MCF 10A (cell line): ENCODE measurements around the gene IGF2BP3. TPM values are rescaled to one million over a fixed set of nuclear protein-coding genes. Genes with fewer than 3 reads are reported as not detected.

Source experiments
- BruUV-seq: library from RNA; stranded (reverse); fragments of 400-500 nt; replicated peaks from 2 replicates; lab custom pipeline; 2021; lab: Mats Ljungman, UMichigan
- CTCF ChIA-PET: fragments of 300-600 bp; sonication (Branson Sonifier 250); formaldehyde crosslinking; extraction: SDS; loops from one replicate; lab custom pipeline; 2021; ENCODE audit warnings: antibody characterized with exemption, inconsistent platforms; lab: Yijun Ruan, JAX
- POLR2A ChIA-PET: fragments of 300-600, 350-650 bp; sonication (Branson Sonifier 250); formaldehyde crosslinking; extraction: SDS; loops from one replicate; lab custom pipeline; 2020; ENCODE audit warnings: antibody characterized with exemption, inconsistent platforms; lab: Yijun Ruan, JAX
- DNase-seq: peaks from one replicate; pipeline ENCODE4 v3.0.0-alpha.2; 2018; ENCODE audit not compliant: unreplicated experiment
- H3K27ac Mint-ChIP-seq: one replicate; pipeline ENCODE4 v1.8.0; 2022; ENCODE audit warnings: mild to moderate bottlenecking, low read depth, mixed read lengths; ENCODE audit not compliant: unreplicated experiment
- H3K27me3 Mint-ChIP-seq: one replicate; pipeline ENCODE4 v1.8.0; 2022; ENCODE audit warnings: mixed read lengths; ENCODE audit not compliant: insufficient read depth, unreplicated experiment
- H3K36me3 Mint-ChIP-seq: one replicate; pipeline ENCODE4 v1.8.0; 2022; ENCODE audit warnings: mild to moderate bottlenecking, moderate library complexity, mixed read lengths; ENCODE audit not compliant: insufficient read depth, unreplicated experiment
- H3K4me1 Mint-ChIP-seq: one replicate; pipeline ENCODE4 v1.8.0; 2022; ENCODE audit warnings: mixed read lengths; ENCODE audit not compliant: insufficient read depth, unreplicated experiment
- H3K4me3 Mint-ChIP-seq: one replicate; pipeline ENCODE4 v1.8.0; 2022; ENCODE audit warnings: mild to moderate bottlenecking, moderate library complexity, mixed read lengths; ENCODE audit not compliant: unreplicated experiment
- H3K9me3 Mint-ChIP-seq: one replicate; pipeline ENCODE4 v1.8.0; 2022; ENCODE audit warnings: mixed read lengths; ENCODE audit not compliant: unreplicated experiment
- CTCF ChIP-seq: fragments of 200-600 bp; IDR thresholded peaks from one replicate; pipeline ENCODE4 v1.8.0; 2022; ENCODE audit warnings: antibody characterized with exemption, mild to moderate bottlenecking; ENCODE audit not compliant: unreplicated experiment
- intact Hi-C: fragments of 100-400 bp; cut with micrococcal nuclease; formaldehyde crosslinking; loops from 2 replicates; pipeline ENCODE4 v1.14.1; 2022
- total RNA-seq: library from RNA; stranded (reverse); gene quantifications from 2 replicates; pipeline ENCODE4 v1.2.3, GENCODE V29; 2022

The IGF2BP3 gene
- total RNA-seq, 1 experiment from 2014 or later, result 29.8 TPM

GRCh38 chr7:23462846-23463245 is 7.4 kb downstream of the IGF2BP3 start:
- Mint-ChIP-seq H3K4me1 (peaks cover 19% of the 10 kb centered on the region), H3K36me3 (peaks cover 23% of the 10 kb centered on the region), H3K9me3 (no peaks in the 10 kb centered on the region), H3K4me3 (no peak overlapping the region), H3K27ac (no peak overlapping the region), H3K27me3 (peaks cover 13% of the 10 kb centered on the region)
- ChIA-PET POLR2A (interaction anchor here (0.7 to 1.8 kb wide), 4 partner anchors 9 to 105 kb away, joined by 3 to 9 read pairs (median 4); no protein-coding TSS in a partner anchor), CTCF (interaction anchor here (0.6 to 4.3 kb wide), 19 partner anchors 8 to 266 kb away, joined by 3 to 32 read pairs (median 3); no protein-coding TSS in a partner anchor)
- BruUV-seq, result no TSS peak
- DNase-seq, result peak; percentile 20
- TF ChIP-seq CTCF, result no peak
- intact Hi-C loops, result loop anchor here (1.0 to 2.0 kb wide), 3 partner anchors 32 to 186 kb away; no protein-coding TSS in a partner anchor

- Mint-ChIP-seq H3K36me3 (peaks cover 7% of the 10 kb centered on the region), H3K9me3 (no peaks in the 10 kb centered on the region), H3K27ac (no peak overlapping the region), H3K27me3 (peaks cover 13% of the 10 kb centered on the region), H3K4me3 (no peak overlapping the region), H3K4me1 (peaks cover 4% of the 10 kb centered on the region)
- ChIA-PET CTCF (interaction anchor here (0.8 to 1.0 kb wide), 3 partner anchors 13 to 100 kb away, joined by 3 read pairs; no protein-coding TSS in a partner anchor), POLR2A (interaction anchor here (0.6 to 1.4 kb wide), 2 partner anchors 100 to 190 kb away, joined by 3 read pairs; no protein-coding TSS in a partner anchor)
- BruUV-seq, result no TSS peak
- no peak for TF ChIP-seq CTCF
- no peak for DNase-seq
- intact Hi-C loops, result no loop called here
These were observed 12.2 kb downstream of the IGF2BP3 start for GRCh38 chr7:23458044-23458443.

DNA sequence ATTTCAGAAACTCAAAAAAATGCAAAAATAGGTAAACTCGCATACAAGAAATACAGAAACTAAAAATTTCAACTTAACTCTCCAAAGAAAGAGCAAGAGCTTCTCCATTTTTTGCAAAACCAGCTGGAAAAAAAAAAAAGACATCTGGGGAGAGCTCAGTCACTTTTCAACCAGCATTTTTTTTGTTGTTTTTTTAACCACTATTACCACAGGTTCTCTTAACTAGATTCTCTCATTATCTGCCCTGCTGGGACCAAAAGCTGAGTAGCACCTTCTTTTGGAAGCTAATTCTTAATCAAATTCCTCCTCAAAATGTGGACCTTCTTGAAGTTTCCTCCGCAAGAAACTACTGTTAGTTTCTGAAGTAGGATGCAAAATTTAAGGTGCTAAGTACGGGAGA is 14.2 kb downstream of the IGF2BP3 start:
- Mint-ChIP-seq H3K9me3 (no peaks in the 10 kb centered on the region), H3K27me3 (peaks cover 5% of the 10 kb centered on the region), H3K4me3 (no peak overlapping the region), H3K36me3 (peaks cover 4% of the 10 kb centered on the region), H3K4me1 (no peaks in the 10 kb centered on the region), H3K27ac (no peak overlapping the region)
- BruUV-seq, result no TSS peak
- POLR2A ChIA-PET, result interaction anchor here (0.7 kb wide), 1 partner anchor 8 kb away, joined by 3 read pairs; no protein-coding TSS in a partner anchor
- CTCF ChIA-PET, result interaction anchor here (1.0 to 1.6 kb wide), 5 partner anchors 22 to 183 kb away, joined by 3 to 5 read pairs (median 4); no protein-coding TSS in a partner anchor
- no peak for DNase-seq
- no peak for TF ChIP-seq CTCF
- intact Hi-C loops, result no loop called here

- intact Hi-C loops, result no loop called here
- CTCF ChIA-PET, result interaction anchor here (0.7 to 1.1 kb wide), 6 partner anchors 8 to 182 kb away, joined by 3 to 7 read pairs (median 4); partner anchors contain the start of gene IGF2BP3
- POLR2A ChIA-PET, result interaction anchor here (1.2 kb wide), 1 partner anchor 22 kb away, joined by 4 read pairs; no protein-coding TSS in a partner anchor
- Mint-ChIP-seq H3K36me3 (no peaks in the 10 kb centered on the region), H3K9me3 (no peaks in the 10 kb centered on the region), H3K27ac (peak overlapping the region; percentile 13), H3K27me3 (no peaks in the 10 kb centered on the region), H3K4me3 (no peak overlapping the region), H3K4me1 (no peaks in the 10 kb centered on the region)
- no peak for TF ChIP-seq CTCF
- BruUV-seq, result no TSS peak
- DNase-seq, result no peak
These were observed 15.3 kb downstream of the IGF2BP3 start for GRCh38 chr7:23454881-23455526.
